GM21723 (cell line): ENCODE measurements around the gene TMEM18.
"Not testable (repeated sequence)": the region's sequence is repeated elsewhere in the genome, so short reads cannot be mapped to it uniquely, and the experiment has no call there.

Source experiments
- ATAC-seq: cut with Tn5 transposase; IDR thresholded peaks from one replicate; pipeline ENCODE4 v1.9.1; 2021; ENCODE audit warnings: mild to moderate bottlenecking, moderate library complexity; ENCODE audit not compliant: unreplicated experiment

The TMEM18 gene

DNA sequence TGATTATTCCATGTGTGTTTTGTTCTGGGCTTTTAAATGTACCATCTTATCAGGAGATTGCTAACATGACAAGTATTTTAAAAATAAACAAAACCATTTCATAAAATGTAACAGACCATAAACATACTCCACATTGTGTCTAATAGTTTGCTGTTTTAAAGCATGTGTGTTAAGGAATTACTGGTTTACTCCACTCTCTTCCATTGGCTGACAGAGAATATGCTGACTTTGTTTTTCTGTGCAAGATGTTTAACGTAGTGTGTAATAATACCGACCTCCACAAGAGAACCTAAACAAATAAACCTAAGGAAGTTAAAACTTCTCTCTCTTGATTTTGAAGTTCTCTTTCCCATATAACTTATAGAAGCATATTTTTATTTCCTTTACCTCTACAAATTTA, 17.0 kb upstream of the TMEM18 start:
- ATAC-seq = no peak

DNA sequence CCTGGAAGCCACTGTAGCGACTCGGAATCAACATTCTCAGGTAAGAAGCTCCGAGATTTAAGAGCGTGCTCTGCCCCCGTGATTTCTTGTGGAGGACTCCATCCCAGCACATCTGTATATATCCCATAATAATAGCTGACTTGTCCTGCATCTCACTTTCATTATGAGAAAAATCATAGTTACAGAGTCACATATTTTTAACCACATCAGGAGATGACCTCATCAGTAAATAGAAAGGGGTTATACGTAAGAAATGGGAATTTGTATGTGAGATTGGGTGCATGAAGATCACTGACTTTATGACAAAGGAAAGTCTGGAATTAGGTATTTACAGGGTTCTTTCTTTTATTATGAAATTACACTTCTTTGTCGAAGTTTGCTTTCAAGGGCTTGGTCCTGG, 16.4 kb upstream of the TMEM18 start:
- no peak for ATAC-seq

DNA sequence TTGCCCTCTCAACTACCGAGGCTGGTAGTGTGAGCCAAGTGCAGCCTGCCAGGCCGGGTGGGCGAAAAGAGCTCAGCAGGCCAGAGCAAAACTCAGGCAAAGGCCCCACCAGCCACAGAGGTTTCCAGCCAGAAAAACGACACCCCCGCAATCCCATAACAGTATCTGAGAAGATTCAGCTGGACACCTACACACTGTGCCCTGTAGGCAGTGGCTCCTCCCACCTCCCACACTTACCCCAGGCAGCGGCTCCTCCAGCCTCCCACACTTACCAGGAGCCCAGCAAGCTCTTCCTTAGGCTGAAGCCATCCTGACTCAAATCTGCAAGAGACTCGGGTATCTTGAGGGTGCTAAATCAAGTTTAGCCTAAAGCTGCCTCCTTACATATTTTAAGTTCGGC, 15.6 kb upstream of the TMEM18 start:
- ATAC-seq = no peak

DNA sequence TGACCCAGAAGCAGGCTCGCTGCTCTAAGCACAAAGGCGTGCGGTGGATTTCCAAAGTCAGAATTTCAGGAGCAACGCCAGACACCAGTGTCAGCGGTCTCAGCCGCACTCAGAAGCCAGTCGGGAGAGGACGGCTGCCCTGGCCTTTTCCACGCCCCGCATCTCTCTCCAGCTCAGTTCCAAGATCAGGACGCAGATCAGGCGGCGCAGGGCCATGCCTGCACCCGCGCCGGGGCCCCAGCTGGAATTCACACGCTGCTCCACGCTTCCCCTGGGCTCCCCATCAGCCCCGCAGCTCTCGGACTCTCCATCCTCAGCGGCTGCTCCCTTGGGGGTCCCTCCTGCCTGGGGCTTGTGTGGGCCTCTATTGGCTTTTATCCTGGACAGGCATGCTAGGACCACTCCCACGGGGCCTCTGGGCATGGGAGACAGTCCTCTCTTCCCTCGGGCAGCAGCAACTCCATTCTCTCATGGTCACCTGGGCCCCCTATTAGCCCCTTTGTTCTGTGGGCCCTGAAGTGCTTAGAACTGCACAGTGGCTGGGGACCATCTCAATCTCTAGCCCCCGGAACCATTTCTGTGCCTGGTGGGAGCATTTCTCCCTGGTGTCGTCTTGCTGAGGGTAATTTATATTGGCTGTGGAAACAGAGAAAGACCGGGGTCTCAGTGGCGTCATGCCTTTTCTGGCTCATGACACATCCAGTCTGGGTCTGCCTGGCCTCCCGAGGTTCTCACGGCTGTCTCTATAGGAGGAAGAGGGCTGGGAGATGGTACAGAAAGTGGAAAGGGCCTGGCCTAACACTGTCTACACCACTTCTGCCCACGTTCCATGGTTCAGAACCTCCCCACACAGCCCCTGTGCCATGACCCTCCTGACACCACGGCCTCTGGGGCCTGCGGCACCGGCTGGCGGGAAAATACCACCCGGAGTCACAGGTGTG, 14.9 kb upstream of the TMEM18 start:
- ATAC-seq = no peak

DNA sequence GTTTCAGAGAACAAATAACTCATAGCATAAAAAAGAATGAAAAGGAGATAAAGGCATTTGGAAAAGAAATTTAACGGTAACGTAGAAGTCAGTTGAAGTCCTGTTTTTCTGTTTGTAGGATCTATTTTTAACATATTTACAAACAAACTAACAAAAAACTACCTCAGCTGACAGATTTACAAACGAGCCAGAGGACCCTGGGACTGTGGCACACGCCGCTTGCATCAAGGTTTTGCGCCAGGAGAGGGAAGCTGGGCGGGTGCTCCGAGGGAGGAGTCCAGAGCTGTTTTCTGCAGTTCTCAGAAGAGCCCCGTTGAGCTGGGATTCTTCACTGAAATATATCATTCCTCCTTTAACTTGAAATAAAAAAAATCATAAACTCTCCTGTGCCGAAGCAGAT, 13.6 kb upstream of the TMEM18 start:
- ATAC-seq = no peak

DNA sequence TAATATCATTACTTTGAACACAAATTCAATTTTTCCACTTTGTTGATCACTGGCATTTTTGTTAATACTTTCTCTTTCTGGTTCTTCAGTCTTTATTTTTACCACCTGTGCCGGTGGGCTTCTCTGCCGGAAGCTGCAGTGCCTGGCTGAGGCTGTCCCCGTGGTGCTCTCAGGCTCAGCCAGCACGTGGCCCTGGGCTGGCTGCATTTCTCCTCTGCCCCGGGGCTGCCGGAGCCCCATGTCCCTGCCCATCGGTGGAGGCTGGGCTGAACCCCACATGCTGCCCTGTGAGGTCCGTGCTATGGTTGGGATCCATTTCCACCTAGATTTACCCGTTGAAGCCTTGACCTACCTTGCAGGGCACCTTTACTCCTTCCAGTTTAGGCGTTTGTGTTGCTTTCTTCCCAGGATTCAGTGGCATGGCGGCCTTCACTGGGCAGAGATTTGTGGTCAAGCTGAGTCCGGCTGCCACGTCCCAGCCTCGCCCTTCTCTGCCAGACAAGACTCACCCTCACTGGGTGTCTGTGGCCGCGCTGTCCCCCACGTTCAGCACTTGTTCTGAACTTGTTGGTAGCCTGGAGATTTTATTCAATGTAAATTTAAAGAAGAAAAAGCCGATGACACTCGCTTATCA, 12.8 kb upstream of the TMEM18 start:
- ATAC-seq = no peak

DNA sequence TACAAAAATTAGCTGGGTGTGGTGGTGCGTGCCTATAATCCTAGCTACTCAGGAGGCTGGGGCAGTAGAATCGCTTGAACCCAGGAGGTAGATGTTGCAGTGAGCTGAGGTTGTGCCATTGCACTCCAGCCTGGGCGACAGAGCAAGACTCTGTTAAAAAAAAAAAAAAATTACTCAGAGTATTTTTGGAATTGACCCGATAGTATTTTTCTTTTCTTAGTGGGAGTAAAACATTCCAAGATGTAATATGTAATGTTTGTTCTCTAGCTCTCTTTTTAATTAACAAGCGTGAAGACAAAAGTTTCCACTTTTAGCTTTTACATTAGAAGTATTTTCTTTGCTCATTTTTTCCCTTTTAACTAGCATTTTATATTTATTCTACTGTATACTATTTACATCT, 12.0 kb upstream of the TMEM18 start:
- ATAC-seq = no peak

DNA sequence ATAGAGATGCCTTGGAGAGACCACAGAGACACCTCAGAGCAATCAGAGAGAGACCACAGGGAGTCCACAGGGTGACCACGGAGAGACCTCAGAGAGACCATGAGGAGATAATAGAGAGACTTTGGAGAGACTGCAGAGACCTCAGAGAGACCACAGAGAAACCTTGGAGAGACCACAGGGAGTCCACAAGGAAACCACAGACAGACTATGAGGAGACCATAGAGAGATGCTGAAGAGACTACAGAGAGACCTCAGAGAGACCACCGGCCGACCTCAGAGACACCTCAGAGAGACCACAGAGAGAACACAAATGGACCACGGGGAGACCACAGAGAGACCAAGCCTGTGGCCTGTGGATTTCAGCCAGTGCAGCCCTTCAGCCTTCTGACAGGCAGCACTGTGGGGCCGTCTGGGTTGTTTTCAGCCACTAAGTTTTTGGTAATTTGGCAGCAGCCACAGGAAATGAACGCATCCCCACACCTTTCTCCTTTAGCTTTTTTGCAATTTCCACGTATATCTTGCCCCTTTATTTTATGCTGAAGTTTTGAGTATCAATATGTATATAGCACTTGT, 11.4 kb upstream of the TMEM18 start:
- ATAC-seq = no peak

DNA sequence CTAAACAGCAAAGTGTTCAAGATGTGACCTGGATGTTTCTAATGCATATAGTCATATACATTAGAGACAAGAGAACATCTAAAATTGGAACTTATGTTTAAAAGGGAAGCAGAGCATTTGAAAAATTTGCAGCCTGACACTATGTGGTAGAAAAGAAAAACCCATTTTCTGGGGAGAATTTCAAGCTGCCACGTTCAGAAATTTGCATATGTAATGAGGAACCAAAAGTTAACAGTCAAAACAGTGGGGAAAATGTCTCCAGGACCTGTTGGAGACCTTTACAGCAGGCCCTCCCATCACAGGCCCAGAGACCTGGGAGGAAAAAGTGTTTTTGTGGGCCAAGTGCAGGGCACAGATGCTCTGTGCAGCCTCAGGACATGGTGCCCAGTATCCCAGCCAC, 8.2 kb upstream of the TMEM18 start:
- no peak for ATAC-seq

DNA sequence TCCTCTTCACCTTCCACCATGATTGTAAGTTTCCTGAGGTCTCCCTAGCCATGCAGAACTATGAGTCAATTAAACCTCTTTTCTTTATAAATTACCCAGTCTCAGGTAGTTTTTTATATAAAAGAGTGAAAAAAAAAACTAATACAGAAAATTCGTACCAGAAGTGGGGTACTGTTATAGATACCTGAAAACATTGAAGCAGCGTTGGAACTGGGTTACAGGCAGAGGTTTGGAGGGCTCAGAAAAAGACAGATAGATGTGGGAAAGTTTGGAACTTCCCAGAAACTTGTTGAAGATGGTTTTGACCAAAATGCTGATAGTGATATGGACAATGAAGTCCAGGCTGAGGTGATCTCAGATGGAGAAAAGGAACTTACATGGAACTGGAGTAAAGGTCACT, 7.7 kb upstream of the TMEM18 start:
- ATAC-seq = not testable (repeated sequence)

DNA sequence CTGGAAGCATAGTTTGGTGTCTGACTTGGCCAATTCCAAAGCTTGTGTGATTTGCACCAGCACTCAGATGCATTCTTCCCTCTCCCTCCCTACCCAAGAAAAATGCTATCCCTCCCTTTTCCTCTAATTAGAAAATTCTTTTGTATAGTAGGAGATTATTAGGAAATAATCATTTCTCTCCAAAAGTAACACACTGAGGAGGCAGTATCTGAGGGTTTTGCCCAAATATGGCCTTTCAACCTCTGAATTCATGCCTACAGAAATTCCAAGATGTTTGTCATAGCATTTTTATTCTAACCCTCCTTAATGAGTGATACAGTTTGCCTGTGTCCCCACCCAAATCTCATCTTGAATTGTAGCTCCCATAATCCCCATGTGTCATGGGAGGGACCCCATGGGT, 5.0 kb upstream of the TMEM18 start:
- ATAC-seq = no peak

DNA sequence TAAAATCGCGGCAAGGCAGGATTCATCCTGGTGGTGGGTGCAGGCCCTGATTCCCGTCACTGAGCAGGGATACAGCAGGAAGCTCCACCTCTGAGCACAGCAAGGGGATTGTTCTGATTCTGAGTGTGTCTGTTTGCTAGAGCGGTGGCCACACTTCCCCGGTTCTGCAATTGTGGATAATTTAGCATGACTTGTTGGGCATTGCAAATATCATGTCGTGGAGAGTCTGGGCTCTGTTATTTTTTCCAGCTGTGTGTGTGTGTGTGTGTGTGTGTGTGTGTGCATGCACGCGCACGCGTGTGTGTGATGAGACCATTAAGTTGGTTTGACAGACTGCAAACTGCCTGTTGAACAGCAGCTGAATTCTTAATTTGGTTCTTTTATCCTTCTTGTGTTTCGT, 4.1 kb upstream of the TMEM18 start:
- no peak for ATAC-seq

DNA sequence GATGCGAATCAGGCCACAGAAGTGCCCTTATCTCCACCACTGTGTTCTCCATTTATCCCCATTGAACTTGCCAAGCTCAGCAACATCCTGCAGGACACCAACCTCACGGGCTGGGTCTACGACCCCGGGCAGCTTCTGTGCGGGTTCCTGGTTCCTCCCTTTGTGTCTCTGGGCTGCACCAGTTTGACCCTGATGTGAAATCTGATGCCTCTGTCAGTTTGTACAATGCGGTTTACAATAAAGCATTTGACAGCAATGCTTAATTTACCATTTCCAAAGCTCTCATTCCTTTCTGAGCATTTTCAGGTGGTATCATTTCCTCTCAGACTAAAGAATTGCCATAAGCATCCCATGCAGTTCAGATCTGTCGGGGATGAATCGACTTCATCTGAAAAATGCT, 3.3 kb upstream of the TMEM18 start:
- ATAC-seq = no peak

DNA sequence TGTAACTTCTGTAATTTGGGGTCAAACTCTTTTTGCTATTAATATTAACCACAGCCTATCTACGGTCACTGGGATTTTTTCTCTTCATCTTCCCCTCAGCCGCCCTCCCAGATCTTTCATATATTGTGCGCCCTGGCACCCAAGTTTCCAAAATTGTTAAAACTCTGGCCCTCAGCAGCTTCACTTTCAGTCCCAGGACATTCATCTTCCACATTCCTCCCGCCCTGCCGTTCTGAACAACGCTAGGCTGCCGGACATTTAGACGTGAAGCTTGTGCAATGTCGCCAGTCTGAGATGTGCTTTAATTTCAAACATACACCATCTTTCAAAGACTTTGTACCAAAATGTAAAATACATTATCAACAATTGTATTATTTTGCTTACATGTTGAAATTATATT, 1.8 kb upstream of the TMEM18 start:
- ATAC-seq = no peak

DNA sequence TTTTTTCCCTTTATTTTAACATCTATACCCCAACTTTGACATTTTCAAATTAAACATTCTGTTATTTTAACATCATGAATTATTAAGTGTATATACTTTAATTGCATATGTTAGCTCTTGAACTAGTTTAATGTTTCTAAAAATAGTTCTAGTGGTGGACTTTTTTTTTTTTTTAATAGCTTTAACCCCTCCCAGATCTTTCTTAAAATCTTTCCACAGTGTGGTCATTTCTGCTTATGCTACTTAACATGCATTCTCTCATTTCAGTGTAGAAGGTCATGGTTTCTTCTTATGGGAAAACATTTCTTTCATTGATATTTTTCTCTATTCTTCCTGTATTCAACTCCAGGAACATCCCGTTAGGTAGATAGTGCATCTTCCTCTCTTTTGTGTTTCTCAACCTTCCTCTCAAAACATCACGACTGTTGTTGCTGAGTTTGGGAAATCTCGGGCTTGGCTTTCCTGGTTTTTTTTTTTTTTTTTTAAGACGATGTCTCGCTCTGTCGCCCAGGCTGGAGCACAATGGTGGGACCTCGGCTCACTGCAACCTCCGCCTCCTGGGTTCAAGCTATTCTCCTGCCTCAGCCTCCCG, 849 bp upstream of the TMEM18 start:
- no peak for ATAC-seq

DNA sequence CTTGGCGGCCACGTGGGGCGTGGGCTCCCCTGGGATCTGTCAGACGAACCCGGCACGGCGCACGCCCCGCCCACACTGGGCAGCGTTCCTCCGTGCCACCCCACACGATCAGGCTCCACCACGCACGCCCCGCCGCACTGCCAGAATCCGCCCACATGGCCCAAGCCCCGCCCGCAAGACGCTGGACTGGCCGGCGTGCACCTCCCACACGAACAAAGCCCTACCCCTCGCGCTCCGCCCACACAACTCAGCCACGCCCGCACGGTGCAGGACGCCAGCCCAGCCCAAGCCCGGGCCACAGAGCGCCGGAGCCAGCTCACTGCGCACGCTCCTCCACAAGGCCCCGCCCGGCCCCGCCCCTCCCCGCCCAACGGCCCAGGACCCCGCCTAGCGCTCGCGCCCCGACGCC, 555 bp downstream of the TMEM18 start:
- peak; percentile 86 for ATAC-seq

DNA sequence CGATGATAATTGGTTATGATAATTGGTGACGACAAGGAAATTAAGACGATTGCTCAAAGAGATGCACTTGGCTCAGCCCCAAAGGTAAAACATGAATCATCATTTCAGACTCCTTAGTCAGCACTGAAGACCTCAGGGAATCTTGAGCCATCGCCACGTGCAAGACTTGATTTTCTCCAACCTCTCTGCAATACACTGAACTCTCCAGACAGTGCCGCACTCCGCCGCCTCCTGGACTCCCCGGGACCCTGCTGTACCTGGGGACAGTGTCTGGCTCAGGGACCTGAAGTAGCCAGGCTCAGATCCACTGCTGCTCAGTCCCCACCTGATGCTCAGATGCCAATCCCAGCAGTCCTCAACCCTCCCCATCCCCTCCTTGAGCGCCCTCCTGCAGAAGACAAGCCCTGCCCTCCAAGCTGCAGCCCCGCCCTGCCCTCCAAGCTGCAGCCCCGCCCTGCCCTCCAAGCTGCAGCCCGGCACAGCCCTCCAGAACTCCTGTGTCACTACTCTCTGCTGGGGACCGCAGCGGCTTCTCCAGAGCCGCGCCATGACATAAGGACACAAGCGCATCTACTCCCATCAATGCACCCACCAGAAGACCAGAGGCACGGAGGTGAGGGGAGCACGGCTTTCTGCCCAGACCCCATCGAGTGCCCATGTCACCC, 1.1 kb downstream of the TMEM18 start:
- ATAC-seq = peak; percentile 43

DNA sequence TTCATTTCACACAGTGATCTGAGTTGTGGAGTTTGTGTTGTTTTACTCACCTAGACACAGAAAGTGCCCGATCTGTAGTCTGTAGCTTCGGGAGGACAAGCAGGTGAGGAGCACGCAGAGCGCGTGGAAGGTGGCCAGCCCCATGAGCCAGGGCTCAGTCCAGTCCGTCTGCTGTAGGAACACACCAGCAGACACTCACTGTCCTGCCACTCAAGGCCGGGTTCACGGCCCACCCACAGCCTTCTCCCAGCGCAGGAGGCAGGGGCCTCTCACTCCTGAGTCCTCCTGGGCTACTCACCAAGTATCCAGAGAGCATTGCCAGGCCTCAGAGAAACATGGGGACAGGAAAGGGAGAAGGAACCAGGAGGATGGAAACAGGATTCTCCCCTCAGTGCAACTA, 1.7 kb downstream of the TMEM18 start:
- ATAC-seq = no peak

DNA sequence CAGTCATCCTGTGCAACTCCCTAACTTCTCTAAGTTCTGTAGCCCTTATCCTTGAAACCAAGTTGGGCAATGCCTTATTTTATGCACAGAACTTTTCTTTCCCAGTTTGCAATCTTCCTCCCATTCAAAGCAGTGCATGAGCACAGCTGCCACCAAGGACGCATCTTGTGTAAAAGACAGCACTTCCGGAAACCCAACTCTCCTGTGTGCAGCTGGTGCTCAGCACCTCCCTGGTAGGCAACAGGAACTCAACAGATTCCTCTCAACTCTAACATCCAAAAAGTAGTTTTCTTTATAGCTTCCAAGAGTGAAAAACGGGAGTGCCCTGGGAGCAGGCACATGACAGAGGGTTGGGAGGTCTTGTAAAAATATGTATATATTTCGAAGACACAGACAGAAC, 2.2 kb downstream of the TMEM18 start:
- no peak for ATAC-seq

DNA sequence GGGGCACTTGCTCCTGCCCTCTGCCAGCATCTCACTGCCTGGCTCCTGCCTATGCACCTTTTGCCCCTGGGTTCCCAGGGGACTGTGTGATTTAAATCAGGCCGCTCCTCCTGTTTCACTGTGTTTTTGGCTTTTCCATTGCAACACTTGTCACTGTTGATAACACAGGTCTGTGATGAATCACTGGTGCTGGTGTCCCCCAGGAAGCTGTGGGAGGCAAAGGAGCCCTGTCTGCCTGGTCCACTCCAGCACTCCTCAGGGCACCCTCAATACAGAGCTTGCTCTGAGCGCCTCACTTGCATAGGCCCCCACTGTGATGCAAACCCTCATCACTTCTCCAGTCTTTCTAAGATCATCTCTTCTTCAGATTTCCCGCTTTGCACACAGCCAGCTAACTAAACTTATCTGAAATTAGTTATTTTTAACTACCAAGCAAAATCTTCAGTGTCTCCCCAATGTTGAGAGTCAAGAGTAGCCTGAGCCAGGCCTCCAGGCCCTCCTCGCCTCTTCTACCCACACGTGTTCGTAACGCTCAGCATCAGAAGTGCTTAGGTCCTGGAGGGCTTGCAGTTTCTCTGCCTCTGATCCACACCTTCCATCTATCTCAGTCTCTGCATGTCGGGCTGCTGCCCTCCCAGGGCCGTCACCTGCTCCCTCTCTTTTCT, 2.8 kb downstream of the TMEM18 start:
- ATAC-seq = no peak
